D721Med (cell line): Measurements from ENCODE around the gene GLUL.
"Not testable (repeated sequence)": the region's sequence is repeated elsewhere in the genome, so short reads cannot be mapped to it uniquely, and the experiment has no call there.

Source experiments
- DNase-seq: peaks from one replicate; pipeline ENCODE4 v3.0.0; 2011; ENCODE audit warnings: low spot score; ENCODE audit not compliant: insufficient read length
- FAIRE-seq: peaks from 2 replicates; lab custom pipeline; 2011; peaks lifted over from hg19 to GRCh38; lab: Jason Lieb, UNC
- CTCF ChIP-seq: IDR thresholded peaks from 2 replicates; pipeline ENCODE4 v1.5.1; 2012; ENCODE audit warnings: mild to moderate bottlenecking, control low read depth; ENCODE audit not compliant: insufficient read depth; ENCODE audit errors: missing control alignments

The GLUL gene

GRCh38 chr1:182338806-182339370 lies 52.7 kb downstream of the GLUL start:
- peak; percentile 41 for FAIRE-seq
- TF ChIP-seq CTCF = no peak

GRCh38 chr1:182337736-182338571 lies 53.6 kb downstream of the GLUL start:
- DNase-seq = no peak
- FAIRE-seq = no peak
- TF ChIP-seq CTCF = no peak

More at GRCh38 chr1:182338806-182339370, 52.7 kb downstream of the GLUL start:
- DNase-seq = no peak

- DNase-seq (no peak), FAIRE-seq (no peak)
- TF ChIP-seq CTCF = no peak
These were observed 55.6 kb downstream of the GLUL start for GRCh38 chr1:182335771-182336566.

- FAIRE-seq, DNase-seq: not testable (repeated sequence)
These were observed 58.5 kb downstream of the GLUL start for GRCh38 chr1:182333071-182333571.

GRCh38 chr1:182332261-182333060 lies 59.1 kb downstream of the GLUL start:
- no peak for TF ChIP-seq CTCF
- FAIRE-seq = no peak
- DNase-seq = no peak
